A549 (cell line): Measurements from ENCODE around the gene MIS18A.

Experiments used
- ATOH8 ChIP-seq: fragments of 250-450 bp; sonication (Bioruptor Pico); IDR thresholded peaks from 2 replicates; pipeline ENCODE4 v1.5.0; 2020; ENCODE audit warnings: low read depth, mild to moderate bottlenecking, moderate library complexity
- CEBPB ChIP-seq, 2 experiments: fragments of >200 bp in 1 of 2; sonication (Bioruptor Twin) in 1 of 2; formaldehyde crosslinking in 1 of 2; IDR thresholded peaks; 2 replicates each; pipeline ENCODE4 v1.6.1; 2012 to 2016
- CHD4 ChIP-seq: fragments of 200-600 bp; sonication (generic); IDR thresholded peaks from 2 replicates; pipeline ENCODE4 v1.6.1; 2016; ENCODE audit warnings: antibody characterized with exemption, mild to moderate bottlenecking, borderline replicate concordance
- CTCF ChIP-seq: fragments of >200 bp; sonication (Bioruptor Twin); formaldehyde crosslinking; IDR thresholded peaks from 3 replicates; pipeline ENCODE4 v1.5.1; 2016
- JUN ChIP-seq, 2 experiments: fragments of >200 bp; sonication (Bioruptor Twin); formaldehyde crosslinking; IDR thresholded peaks; 2 replicates in 1 of 2; 3 replicates in 1 of 2; pipeline ENCODE4 v1.6.1; 2016 to 2017
- POLR2AphosphoS2 ChIP-seq: conservative IDR thresholded peaks from 2 replicates; pipeline ENCODE4 v1.6.1; 2012; ENCODE audit warnings: low read length, improper control_type of control experiment, inconsistent platforms
- REST ChIP-seq: fragments of 200-600 bp; sonication (generic); IDR thresholded peaks from 2 replicates; pipeline ENCODE4 v1.6.1; 2016; ENCODE audit warnings: antibody characterized with exemption, mild to moderate bottlenecking, moderate library complexity
- RNF2 ChIP-seq: fragments of 200-600 bp; sonication (generic); IDR thresholded peaks from 2 replicates; pipeline ENCODE4 v1.6.1; 2016; ENCODE audit warnings: low read depth, mild to moderate bottlenecking, antibody characterized with exemption, moderate library complexity, borderline replicate concordance

- no peak for TF ChIP-seq CTCF
- TF ChIP-seq ATOH8 (CRISPR knock-in tag) = no peak
- TF ChIP-seq JUN (IDR thresholded peaks at IDR 0.05) = no peak
- TF ChIP-seq REST = no peak
- no peak for TF ChIP-seq CHD4
- TF ChIP-seq POLR2AphosphoS2 = no peak
- no peak for TF ChIP-seq CEBPB (IDR thresholded peaks at IDR 0.05)
- no peak for TF ChIP-seq RNF2
Observed at GRCh38 chr21:32304998-32305397, 26.1 kb upstream of the MIS18A start.
